GM18873 (cell line): ENCODE measurements around the gene PRDM16.

Source experiments
- ATAC-seq: cut with Tn5 transposase; IDR thresholded peaks from one replicate; pipeline ENCODE4 v1.9.1; 2021; ENCODE audit warnings: mild to moderate bottlenecking, moderate library complexity, moderate number of reproducible peaks; ENCODE audit not compliant: unreplicated experiment, low FRiP score

Gene PRDM16

GRCh38 chr1:3135744-3136455, 66.9 kb downstream of the PRDM16 start:
- ATAC-seq: no peak

GRCh38 chr1:3136532-3136931, 67.5 kb downstream of the PRDM16 start:
- ATAC-seq: no peak

GRCh38 chr1:3137111-3138100, 68.4 kb downstream of the PRDM16 start:
- no peak for ATAC-seq

GRCh38 chr1:3138623-3139151, 69.7 kb downstream of the PRDM16 start:
- no peak for ATAC-seq

GRCh38 chr1:3139451-3139852, 70.4 kb downstream of the PRDM16 start:
- ATAC-seq: no peak

- no peak for ATAC-seq
These were observed 70.9 kb downstream of the PRDM16 start for GRCh38 chr1:3139871-3140361.

GRCh38 chr1:3140437-3140836, 71.4 kb downstream of the PRDM16 start:
- ATAC-seq: no peak

- ATAC-seq: no peak
These were observed 72.1 kb downstream of the PRDM16 start for GRCh38 chr1:3141129-3141528.

GRCh38 chr1:3141836-3142235, 72.8 kb downstream of the PRDM16 start:
- no peak for ATAC-seq

- ATAC-seq: no peak
These were observed 73.2 kb downstream of the PRDM16 start for GRCh38 chr1:3142236-3142635.

GRCh38 chr1:3142751-3143150, 73.7 kb downstream of the PRDM16 start:
- no peak for ATAC-seq

- no peak for ATAC-seq
These were observed 76.7 kb downstream of the PRDM16 start for GRCh38 chr1:3145532-3146325.

GRCh38 chr1:3146458-3146857, 77.5 kb downstream of the PRDM16 start:
- ATAC-seq: no peak

GRCh38 chr1:3146907-3147306, 77.9 kb downstream of the PRDM16 start:
- ATAC-seq: no peak

- ATAC-seq: no peak
These were observed 79.2 kb downstream of the PRDM16 start for GRCh38 chr1:3148171-3148570.

- ATAC-seq: no peak
These were observed 80.3 kb downstream of the PRDM16 start for GRCh38 chr1:3149277-3149676.

- no peak for ATAC-seq
These were observed 82.5 kb downstream of the PRDM16 start for GRCh38 chr1:3151456-3151855.

- ATAC-seq: no peak
These were observed 83.1 kb downstream of the PRDM16 start for GRCh38 chr1:3152143-3152542.

- no peak for ATAC-seq
These were observed 84.2 kb downstream of the PRDM16 start for GRCh38 chr1:3153197-3153596.
